ENCODE results near the gene TMEM267.
"Not testable (repeated sequence)": the region's sequence is repeated elsewhere in the genome, so short reads cannot be mapped to it uniquely, and the experiment has no call there.

The TMEM267 gene

DNA sequence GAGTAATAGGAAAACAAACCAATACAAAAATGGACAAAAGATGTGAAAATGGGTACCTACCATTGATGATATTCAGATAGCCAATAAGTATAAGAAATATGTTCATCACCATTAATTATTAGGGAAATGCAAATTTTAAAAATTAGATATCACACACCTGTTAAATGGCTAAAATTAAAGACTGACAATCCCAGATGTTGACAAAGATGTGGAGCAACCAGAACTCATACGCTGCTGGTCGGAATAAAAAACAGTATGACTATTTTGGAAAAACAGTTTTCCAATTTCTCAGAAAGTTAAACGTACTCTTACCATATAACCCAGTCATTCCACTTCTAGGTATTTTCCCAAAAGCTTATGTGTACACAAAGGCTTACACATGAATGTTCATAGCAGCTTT is 27.1 kb downstream of the TMEM267 start:
- no peak for ATAC-seq

DNA sequence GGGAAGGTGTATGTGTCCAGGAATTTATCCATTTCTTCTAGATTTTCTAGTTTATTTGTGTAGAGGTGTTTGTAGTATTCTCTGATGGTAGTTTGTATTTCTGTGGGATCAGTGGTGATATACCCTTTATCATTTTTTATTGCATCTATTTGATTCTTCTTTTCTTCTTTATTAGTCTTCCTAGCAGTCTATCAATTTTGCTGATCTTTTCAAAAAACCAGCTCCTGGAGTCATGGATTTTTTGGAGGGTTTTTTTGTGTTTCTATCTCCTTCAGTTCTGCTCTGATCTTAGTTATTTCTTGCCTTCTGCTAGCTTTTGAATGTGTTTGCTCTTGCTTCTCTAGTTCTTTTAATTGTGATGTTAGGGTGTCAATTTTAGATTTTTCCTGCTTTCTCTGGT is 42.1 kb downstream of the TMEM267 start:
- not testable (repeated sequence) for ATAC-seq

DNA sequence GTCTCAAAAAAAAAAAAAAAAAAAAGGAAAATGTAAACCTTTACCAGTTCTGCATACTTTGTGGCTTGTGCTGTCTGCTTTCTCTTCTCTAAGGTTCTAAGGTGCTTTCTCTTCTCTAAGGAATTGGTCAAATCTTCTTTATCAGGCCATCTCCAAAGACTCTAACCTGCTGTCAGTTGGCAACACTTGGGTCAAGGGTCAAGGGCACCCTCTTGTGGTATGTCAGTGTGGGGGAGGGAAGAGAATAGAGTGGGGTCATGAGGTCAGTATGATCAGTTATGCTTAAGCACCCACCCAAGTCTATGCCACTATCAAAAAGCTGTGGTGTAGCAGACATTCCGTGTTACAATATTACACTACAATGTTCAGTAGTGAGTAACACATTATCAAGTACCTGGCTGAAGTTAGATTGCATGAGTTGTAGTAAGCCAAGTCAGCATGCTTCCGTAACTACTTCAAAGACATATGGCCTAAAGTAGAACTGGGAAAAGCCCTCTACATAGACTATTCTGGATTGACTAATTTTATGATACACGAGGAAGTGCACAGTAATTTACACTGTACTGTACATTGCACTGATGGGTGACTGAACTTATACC is 46.5 kb downstream of the TMEM267 start:
- no peak for ATAC-seq

DNA sequence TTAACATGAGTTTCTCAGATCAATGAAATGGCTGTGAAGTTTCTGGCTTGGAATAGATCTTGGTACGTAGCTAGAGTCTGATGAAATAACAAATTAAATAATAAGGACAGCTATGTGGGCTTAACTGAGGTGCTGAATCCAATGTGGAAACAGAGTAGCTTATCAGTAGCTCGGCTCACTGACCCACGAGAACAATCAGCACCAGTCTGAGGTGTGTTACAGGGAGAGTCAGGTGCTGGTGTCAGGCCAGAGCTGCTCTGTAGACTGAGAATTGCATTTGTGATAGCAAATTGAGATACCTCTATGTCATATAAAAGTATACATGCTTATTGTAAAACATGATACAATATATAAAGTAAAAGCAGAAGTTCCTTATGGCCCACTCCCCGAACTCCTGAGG is 50.3 kb downstream of the TMEM267 start:
- ATAC-seq: no peak

DNA sequence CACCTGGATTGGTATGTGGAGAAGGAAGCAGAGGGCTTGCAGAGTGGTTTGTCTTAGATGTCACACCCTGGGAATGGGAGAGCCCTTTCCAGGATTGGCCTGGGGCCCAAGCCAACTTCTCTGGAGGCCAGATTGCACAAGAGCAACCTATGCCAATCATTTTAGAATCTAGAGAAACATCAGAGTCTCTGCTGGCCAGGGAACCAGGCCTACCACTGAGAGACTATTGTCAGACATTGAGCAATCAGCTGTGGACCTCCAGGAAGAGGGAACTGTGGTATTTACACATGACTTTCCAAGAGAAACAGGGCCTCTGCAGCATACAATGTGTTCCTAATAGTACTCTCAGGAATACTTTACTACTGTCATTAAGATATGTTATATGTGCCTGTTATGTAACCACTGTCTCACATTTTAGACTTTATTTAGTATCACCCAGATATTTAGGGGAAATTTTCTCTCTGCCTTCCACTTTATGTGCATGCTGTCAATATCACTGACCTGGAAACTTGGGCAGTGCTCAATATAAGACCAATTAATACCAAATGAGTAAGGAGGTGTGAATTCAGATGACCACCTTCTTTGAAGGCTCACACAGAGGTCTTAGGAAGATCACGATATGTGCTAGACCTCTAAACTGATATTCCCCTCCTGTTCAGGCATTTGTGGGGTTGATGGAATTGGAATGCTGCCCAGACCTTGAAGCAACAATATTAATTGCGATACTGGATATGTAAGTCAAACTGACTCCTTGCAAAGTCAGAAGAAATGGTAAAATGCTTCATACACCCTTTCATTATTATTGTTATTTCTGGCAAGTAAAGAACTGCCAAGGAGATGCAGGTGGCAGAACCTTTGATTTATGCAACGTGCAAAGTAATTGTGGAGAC is 50.9 kb downstream of the TMEM267 start:
- ATAC-seq: no peak

- no peak for ATAC-seq
Measured at GRCh38 chr5:43429706-43430105, 54.0 kb downstream of the TMEM267 start.

DNA sequence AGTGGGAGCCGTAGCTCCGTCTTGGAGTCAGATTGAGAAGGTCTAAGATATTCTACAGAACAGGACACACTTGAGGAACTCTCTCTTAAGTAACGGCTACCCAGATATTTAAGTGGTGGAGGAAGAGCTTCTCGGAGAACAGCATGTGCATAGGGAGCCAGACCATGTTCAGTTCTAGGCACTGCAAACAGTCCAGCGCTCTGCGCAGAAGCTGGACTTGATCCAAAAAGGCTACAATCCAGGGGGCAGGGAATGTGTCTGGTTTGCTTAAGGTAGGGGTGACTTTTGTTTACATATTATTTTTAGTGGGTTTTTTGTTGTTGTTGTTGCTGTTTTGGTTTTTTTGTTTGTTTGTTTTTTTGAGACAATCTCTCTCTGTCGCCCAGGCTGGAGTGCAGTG is 54.6 kb downstream of the TMEM267 start:
- no peak for ATAC-seq

DNA sequence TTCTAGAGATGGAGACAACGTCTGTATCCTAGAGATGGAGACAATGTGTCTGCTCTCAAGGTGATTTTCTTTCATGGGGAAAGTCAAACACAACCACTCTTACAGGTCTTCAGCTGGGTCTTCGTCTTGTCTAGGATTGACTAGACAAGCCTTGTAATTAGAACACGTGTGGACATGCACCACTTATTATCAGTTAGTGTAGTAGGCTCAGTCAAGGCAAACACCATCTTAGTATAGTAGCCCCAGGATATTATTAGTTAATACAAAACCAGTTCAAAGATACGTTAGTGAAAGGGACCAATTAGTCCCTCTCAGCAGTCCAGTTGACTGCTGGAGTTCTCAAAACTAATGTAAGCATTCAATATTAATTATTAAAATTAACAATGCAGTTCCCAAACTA is 56.4 kb downstream of the TMEM267 start:
- ATAC-seq: no peak

DNA sequence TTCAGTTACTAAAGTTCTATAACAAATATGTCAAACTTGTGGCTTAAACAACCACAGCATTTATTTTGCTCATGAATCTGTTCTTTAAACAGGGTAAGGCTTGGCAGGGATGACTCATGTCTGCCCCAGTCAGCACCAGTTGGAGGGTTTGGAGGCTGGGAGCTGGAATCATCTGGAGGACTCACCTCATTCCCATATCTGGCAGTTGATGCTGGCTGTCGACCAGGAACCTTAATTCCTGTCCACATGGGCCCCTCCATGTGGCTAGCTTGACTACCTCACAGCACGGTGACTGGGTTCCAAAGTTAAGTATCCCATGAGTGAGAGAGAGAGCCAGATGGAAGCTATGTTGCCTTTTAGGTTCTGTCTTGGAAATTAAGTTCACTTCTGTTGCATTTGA is 57.7 kb downstream of the TMEM267 start:
- ATAC-seq: no peak

DNA sequence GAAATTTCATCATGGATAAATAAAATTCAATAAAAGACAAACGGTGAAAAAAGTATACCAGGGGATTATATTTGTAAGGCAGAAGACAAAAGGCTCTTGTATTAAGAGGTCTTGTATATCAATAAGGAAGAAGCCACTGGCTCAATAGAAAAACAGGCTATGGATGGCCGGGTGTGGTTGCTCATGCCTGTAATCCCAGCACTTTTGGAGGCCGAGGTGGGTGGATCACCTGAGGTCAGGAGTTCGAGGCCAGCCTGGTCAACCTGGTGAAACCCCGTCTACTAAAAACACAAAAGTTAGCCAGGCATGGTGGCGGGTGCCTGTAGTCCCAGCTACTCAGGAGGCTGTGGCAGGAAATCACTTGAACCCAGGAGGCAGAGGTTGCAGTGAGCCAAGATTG is 60.6 kb downstream of the TMEM267 start:
- ATAC-seq: not testable (repeated sequence)

GRCh38 chr5:43422143-43422542 is 61.5 kb downstream of the TMEM267 start:
- ATAC-seq: no peak

GRCh38 chr5:43421450-43422133 is 62.1 kb downstream of the TMEM267 start:
- ATAC-seq: no peak

- no peak for ATAC-seq
Measured at GRCh38 chr5:43420241-43420640, 63.4 kb downstream of the TMEM267 start.

GRCh38 chr5:43418561-43418960 is 65.1 kb downstream of the TMEM267 start:
- no peak for ATAC-seq

DNA sequence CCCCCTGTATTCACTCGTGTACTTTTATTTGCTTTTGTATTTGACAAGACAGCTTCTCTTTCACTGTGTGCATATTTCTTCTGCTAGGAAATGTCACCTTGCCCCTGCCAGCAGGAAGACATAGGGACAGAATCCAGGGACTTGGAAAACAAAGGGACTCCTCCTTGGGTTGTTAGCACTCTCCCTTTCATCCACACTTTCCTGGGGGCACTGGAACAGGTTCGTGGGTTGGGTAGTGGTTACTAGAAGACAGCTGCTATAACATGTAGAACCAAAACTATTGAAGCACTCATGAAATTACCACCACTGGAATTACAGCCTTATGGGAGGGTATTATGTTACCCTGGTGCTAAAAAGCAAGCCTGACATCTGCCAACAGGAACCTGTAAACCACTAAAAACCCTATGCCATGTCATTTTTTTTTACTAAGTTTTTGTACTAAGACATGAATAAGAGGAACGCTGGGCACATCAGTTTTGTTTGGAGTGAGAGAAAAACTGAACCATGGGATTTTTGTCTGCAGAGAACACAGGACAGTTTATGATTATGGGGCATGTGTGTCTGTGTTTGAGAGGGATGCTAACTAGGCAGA is 66.8 kb downstream of the TMEM267 start:
- no peak for ATAC-seq

DNA sequence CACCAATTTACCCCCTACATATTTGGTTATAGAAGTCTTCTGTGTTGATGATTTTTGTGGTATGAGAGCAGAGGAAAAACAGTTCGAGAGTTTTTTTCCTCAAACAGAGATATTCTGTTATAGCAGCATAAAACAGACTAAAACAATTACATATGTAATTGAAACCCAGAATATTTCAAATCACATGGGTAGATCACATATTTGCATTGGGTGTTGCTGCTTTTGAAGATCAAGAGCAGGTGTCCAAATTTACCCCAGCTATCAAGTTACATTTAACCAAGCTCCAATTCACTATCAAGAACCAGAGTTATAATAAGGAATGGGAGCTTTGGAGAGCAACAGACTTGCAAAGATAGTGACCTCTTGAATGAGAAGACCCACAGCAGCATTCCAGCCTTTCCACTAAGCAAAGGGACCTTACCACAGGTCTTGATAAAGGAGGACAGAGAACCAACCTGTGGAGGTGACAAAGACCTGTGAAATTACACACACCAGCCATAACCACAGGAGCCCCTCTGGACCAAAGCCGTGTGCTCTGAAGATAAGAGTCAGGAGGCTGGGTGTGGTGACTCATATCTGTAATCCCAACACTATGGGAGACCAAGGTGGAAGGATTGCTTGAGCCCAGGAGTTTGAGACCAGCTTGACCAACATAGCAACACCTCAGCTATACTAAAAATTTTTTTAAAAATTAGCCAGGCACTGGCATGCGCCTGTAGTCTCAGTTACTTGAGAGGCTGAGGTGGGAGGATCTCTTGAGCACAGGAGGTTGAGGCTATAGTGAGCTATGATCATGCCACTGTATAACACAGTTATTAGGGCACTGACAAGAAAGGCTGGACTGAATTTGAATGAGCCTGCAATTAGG is 67.5 kb downstream of the TMEM267 start:
- no peak for ATAC-seq

- no peak for ATAC-seq
Measured at GRCh38 chr5:43413966-43414365, 69.7 kb downstream of the TMEM267 start.

DNA sequence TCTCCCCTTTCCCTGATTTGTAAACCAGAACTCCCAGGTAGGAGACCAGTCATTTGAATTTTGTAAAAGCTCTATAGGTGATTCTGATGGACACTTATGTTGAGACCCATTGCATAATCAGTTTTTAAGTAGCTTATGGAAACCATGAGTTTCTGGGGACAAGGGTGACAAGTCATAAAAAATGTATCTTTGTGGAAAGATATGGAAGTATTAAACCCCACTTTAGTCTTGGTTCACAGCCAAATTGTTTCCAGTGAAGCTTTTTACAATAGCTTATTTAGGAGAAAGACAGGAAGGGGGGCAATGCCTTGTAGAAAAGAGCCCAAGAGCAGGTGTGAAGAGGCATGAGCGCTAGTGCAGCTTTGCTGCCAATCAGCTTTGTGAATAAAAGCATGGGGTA is 71.0 kb downstream of the TMEM267 start:
- no peak for ATAC-seq

GRCh38 chr5:43412156-43412555 is 71.5 kb downstream of the TMEM267 start, which contains the start of gene CCL28:
TSS of gene CCL28 (minus strand) at chr5:43412391. CDS start at chr5:43412316, 75 bp downstream.
- ATAC-seq: no peak

DNA sequence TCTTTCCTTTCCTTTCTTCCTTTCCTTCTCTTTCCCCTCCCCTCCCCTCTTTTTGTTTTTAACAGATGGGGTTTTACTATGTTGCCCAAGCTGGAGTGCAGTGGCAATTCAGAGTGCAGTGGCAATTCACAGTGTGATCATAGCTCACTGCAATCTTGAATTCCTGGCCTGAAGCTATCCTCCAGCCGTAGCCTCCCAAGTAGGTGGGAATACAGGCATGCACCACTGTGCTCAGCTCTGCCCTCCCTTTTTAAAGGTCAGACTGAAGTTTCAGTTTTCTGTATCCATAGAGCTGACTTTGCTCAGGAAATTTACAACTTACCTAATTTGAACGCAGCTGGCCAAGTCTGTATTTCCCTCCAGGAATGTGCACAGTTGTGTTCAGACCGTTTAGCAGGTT is 72.2 kb downstream of the TMEM267 start:
- no peak for ATAC-seq

DNA sequence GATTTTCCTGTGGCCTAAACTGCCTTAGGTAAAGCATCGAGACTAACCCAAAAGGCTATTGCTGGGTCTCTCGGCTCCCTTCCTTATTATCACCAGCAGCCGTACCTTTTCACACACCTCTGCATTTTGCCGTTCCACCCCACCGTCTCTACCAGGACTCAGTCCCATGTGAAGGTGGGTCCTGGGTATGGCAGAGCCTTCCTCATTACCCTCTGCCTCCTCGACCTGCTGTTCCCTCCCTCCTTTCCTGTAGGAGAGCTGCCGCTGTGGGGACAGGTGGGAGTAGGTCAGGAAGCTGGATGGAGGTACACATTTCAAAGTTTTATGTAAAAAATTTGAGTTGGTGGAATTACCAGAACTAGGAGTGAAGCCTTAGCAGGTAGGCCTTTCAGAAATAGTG is 73.3 kb downstream of the TMEM267 start:
- no peak for ATAC-seq

DNA sequence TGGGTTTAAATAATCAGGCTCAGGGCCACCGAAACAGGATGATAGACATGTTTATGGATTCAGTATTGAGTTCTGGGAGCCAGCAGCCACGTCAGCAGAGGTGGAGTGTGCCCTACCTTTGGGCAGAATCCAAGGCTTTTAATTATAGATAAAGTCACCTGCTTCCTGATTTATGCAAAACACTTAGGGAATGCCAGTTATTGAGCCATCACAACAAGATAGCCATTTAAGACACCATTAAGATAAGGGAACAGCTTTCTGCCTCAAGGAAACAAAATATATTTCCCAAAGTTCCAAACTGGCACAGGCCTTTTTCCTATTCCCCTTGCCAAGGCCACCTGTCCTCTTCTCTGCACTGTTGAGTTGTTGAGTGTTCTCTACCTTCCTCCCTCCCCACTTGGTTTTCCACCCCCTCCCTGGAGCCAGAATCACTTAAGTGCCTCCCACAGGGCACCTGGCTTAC is 73.8 kb downstream of the TMEM267 start:
- ATAC-seq: no peak

Measured in activated CD4-positive, CD25-positive, alpha-beta regulatory T cell treated with anti-CD3 and anti-CD28 coated beads, Interleukin-2, amount 50 U/mL, for 24 hours (primary cell).